BE2C (cell line): ENCODE results near the gene LDLRAD4.

Experiments
- DNase-seq: peaks from one replicate; pipeline ENCODE4 v3.0.0-alpha.2; 2020
- H3K27me3 ChIP-seq: fragments of 250-450 bp; sonication (Bioruptor Pico); 2 replicates; pipeline ENCODE4 v1.5.1; 2020; ENCODE audit warnings: mild to moderate bottlenecking
- H3K36me3 ChIP-seq: fragments of 250-450 bp; sonication (Bioruptor Pico); 2 replicates; pipeline ENCODE4 v1.5.1; 2020; ENCODE audit warnings: mild to moderate bottlenecking
- H3K4me1 ChIP-seq: fragments of 250-450 bp; sonication (Bioruptor Pico); 2 replicates; pipeline ENCODE4 v1.5.1; 2020
- H3K4me3 ChIP-seq: 2 replicates; pipeline ENCODE4 v1.5.1; 2011; ENCODE audit warnings: low read depth, low read length
- H3K9me3 ChIP-seq: fragments of 250-450 bp; sonication (Bioruptor Pico); 2 replicates; pipeline ENCODE4 v1.5.1; 2020
- CTCF ChIP-seq: IDR thresholded peaks from 2 replicates; pipeline ENCODE4 v1.5.1; 2012; ENCODE audit warnings: mild to moderate bottlenecking, low read depth, low read length

Gene LDLRAD4

GRCh38 chr18:13270279-13270855 lies 51.8 kb downstream of the LDLRAD4 start:
- no peaks in the 10 kb centered on the region for H3K9me3 ChIP-seq
- no peak for DNase-seq
- H3K4me1 ChIP-seq, result no peaks in the 10 kb centered on the region
- TF ChIP-seq CTCF, result no peak
- H3K36me3 ChIP-seq, result no peaks in the 10 kb centered on the region
- H3K27me3 ChIP-seq, result no peaks in the 10 kb centered on the region
- no peak overlapping the region for H3K4me3 ChIP-seq

GRCh38 chr18:13271302-13271911 lies 52.8 kb downstream of the LDLRAD4 start:
- no peak for TF ChIP-seq CTCF
- no peaks in the 10 kb centered on the region for H3K36me3 ChIP-seq
- H3K9me3 ChIP-seq, result no peaks in the 10 kb centered on the region
- H3K4me3 ChIP-seq, result no peak overlapping the region
- no peaks in the 10 kb centered on the region for H3K4me1 ChIP-seq
- no peak for DNase-seq
- H3K27me3 ChIP-seq, result no peaks in the 10 kb centered on the region

GRCh38 chr18:13272416-13272815 lies 53.9 kb downstream of the LDLRAD4 start:
- no peaks in the 10 kb centered on the region for H3K36me3 ChIP-seq
- no peak for TF ChIP-seq CTCF
- H3K4me3 ChIP-seq, result no peak overlapping the region
- H3K4me1 ChIP-seq, result no peaks in the 10 kb centered on the region
- H3K9me3 ChIP-seq, result no peaks in the 10 kb centered on the region
- DNase-seq, result no peak
- H3K27me3 ChIP-seq, result no peaks in the 10 kb centered on the region

GRCh38 chr18:13273800-13274199 lies 55.2 kb downstream of the LDLRAD4 start:
- no peaks in the 10 kb centered on the region for H3K36me3 ChIP-seq
- no peaks in the 10 kb centered on the region for H3K9me3 ChIP-seq
- no peak for DNase-seq
- H3K4me1 ChIP-seq, result no peaks in the 10 kb centered on the region
- no peak overlapping the region for H3K4me3 ChIP-seq
- H3K27me3 ChIP-seq, result no peaks in the 10 kb centered on the region
- TF ChIP-seq CTCF, result no peak

GRCh38 chr18:13275075-13275474 lies 56.5 kb downstream of the LDLRAD4 start:
- H3K4me3 ChIP-seq, result no peak overlapping the region
- TF ChIP-seq CTCF, result no peak
- H3K36me3 ChIP-seq, result no peaks in the 10 kb centered on the region
- DNase-seq, result no peak
- no peaks in the 10 kb centered on the region for H3K4me1 ChIP-seq
- H3K9me3 ChIP-seq, result no peaks in the 10 kb centered on the region
- no peaks in the 10 kb centered on the region for H3K27me3 ChIP-seq
